HG03354 (cell line): Measurements from ENCODE around the gene PAEP.
"Not testable (repeated sequence)": the region's sequence is repeated elsewhere in the genome, so short reads cannot be mapped to it uniquely, and the experiment has no call there.

ENCODE experiments used
- ATAC-seq: cut with Tn5 transposase; IDR thresholded peaks from one replicate; pipeline ENCODE4 v1.9.1; 2021; ENCODE audit warnings: mild to moderate bottlenecking; ENCODE audit not compliant: unreplicated experiment, poor library complexity, severe bottlenecking

The PAEP gene

DNA sequence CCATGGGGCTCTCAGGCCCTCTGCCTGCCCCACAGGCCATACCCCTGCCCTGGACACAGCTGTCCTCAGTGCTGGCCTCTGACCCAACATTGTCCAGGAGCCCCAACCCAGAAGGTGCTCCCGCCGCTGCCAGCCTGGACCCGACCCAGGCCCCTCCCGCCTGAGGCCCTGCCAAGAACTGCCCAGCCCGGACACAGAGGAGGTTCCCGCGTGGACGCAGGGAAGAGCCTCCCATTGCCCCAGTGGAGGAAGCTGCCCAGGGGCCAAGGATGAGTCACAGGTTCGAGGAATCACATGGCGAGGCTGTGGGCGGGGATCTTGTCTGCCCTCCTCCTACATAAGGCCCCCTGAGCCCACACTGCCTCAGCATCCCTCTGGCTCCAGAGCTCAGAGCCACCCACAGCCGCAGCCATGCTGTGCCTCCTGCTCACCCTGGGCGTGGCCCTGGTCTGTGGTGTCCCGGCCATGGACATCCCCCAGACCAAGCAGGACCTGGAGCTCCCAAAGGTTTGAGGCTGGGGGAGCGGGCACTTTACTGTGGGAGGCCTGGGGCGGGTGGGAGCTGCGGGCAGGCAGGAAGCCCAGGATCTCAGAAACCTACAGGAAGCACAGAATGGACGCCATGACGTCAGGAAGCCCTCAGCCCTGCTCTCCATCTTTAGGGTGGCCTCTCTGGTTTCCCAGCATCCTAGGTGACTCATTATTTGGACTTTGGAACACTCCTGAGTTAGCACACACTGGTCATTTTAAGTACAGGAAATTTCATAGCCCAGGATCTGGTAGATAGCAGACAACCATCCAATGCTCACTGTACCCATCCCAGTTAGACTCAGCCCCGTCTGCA is at the start of gene PAEP:
PAEP (plus strand) TSS at position 366 of the 844 bp plus-strand sequence.
- ATAC-seq = no peak

DNA sequence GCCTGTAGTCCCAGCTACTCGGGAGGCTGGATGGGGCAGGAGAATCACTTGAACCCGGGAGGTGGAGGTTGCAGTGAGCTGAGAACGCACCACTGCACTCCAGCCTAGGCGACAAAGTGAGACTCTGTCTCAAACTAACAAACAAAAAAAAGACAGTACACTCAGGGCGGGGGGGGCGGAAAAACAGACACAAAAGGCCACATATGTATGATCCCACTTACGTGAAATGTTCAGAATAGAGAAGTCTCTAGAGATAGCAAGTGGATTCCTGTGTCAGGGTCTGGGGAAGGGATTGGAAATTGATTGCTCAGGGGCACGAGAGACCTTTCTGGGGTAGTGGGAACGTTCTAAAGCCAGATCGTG is 49.3 kb upstream of the PAEP start:
- no peak for ATAC-seq

DNA sequence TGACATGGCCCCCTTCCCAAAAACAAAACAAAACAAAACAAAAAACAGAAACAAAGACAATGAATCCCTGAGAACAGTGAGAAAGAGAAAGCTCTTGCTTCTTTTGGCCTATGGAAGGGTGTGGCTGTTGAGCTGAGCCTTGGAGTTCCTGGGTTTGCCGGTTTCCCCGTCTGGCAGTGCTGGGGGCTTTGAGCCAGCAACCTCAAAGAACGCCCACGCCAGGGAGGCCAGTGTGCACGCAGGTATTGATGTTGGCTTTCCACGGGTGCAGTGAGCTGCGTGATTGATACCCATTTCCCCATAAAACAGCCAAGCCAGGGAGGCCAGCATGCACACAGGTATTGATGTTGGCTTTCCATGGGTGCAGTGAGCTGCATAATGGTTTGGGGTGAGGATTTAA is 48.7 kb upstream of the PAEP start:
- no peak for ATAC-seq

DNA sequence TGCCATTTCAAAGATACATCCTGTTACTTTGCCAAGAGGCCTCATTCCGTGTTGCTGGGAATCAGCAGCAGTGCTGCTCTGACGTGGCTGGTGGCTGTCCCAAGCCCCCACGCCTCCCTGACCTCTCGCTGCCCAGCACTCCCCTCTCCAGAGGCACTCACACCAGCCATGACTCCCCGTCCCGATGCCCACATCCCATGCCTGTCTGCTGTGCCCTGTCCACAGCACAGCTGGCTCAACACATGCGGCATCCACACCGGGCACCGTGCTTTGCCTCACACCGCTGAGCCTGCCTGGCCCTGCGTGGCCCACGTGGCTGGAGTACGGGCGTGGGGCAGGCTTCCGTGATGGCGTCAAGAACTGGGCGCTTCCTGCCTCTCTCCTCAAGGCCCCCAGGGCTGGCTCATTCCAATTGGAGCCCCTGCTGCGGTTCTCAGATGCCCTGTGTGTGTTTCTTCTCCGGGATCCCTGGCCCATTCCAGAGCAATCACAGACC is 48.2 kb upstream of the PAEP start:
- no peak for ATAC-seq

DNA sequence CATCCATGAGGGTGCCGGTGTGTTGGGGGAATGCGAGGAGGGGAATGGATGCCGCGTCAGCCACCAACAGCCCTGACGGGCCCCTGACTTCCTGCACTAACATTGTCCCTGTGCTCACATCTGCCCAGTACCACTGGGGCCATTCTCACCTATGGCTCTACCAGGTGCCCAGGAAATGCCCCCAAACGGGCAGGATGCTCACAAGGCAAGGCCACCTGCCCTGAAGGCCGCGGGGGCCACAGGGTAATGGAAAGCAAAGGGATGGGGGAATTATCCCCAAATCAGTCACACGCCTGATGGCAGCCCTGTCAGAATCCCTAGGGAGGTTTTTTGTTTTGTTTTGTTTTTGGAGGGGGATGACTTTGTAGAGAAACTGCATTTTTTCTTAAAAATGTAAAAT is 47.6 kb upstream of the PAEP start:
- not testable (repeated sequence) for ATAC-seq

DNA sequence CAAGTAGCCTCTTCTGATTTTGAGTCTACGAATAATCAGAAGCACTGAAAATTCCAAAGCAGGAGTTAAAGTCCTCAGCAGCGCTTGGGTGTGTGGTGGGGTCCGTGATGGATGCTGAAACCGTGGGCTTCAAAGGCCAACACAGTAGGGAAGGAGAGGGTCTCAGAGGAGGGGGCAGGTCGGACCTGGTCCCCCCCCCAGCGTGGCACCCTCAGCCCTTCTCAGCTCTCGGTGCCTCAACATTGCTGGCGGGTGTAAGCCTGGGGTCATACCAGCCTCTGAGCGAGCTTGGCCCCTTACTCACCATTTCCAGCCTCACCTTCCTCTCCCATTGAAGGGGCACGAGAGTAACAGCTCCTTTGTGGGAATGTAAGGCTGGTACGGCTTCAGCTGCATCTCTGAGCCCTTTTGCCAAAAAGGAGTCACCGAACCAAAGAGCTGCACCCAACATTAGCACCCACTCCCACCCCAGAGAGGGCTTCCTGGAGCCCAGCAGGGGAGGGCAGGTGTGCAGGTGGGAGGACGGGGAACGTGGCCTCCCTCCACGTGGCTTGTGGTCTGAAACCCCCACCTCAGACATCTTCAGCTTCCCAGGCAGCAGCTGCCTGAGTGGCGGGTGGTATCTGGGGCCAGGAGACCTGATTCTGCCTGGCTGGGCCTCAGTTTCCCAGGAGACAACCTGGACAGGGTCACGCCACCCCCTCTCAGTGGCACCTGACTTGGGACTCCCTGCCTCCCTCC is 47.0 kb upstream of the PAEP start:
- no peak for ATAC-seq

DNA sequence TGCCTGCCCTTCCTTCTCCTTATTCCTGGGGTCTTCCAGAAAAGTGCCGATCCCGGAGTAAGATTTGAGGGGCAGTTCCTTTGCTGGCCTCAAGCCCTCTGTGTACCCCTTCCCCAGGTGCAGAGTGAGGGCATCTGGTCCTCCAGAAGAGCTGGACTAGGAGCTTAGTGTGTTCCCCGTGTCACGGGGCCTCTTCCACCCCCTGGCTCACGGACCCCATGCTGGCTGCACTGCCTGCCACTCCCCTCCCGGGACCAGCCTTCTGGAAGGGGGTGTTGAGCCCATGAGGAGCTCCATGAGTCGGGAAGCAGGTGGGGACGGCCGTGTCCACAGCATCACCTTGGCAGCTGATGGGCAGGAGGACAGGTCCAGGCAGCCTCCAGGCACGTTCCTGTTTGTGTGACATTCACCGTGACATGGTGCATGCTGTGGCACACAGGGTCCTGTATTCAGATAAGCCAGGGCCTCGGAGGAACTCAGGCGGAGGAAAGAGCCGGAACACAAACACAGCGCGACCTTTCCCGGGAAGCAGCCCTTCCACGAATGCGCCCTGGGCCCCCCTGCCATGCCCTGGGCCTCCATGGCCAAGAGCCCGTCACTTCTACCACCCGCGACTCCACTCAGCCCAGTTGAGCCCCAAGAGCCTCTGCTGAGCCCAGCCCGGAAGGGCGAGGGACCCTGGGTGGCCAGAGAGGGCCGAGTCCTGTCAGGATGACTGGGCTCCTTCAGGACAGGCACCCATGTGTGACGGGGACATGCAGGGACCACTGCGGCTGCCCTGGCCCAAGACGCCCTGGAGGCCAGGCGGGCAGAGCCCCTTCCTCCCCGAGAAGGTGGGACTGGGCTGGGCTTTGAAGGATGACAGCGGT is 46.2 kb upstream of the PAEP start:
- no peak for ATAC-seq

DNA sequence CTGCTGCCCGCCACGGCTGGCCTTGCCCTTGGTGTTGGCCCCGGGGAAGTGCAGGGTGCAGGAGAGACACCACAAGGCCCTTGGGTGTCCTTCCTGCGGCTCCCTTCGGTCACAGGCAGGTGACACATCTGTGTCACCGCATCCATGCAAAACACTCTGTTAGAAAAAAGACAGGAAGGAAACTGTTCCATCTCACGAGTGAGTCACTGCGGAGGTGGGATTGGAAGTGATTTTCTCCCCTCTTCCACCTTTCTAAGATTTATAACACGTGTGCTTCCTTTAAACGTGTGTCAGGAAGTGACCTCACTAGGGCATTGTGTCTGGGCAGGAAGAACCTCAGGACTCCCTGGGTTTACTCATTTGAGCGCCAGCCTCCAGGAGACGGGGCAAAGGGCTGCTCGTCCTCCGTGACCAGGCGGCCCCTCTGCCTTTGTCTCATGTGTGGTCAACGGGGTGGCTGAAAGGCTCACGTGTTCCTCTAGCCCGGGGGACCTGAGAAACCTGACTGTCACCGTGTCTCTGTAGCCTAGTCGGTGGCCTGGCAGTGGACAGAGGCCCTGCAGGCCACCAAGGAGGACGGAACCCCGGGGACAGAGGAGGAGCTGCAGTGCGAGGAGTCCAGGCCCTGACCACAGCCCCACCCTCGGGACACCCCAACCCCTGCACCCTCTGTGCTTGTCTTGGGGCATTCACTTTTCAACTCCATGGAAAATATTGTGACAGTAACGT is 45.3 kb upstream of the PAEP start:
- ATAC-seq = no peak

DNA sequence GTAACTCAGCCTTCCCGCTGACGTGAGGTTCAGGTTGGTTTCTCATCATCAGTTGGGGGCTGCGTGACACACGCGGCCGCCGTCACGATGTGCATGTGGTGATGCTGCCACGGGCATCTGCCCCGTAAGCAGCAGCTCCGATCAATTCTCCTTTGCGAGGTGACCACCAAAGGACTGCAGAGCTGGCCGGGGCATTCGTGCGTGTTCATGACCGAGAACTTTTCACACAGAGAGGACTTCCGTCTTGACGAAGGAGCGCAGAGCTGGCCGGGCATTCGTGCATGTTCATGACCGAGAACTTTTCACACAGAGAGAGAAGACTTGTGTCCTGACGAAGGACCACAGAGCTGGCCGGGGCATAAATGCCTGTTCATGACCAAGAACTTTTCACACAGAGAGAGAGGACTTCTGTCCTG is 44.1 kb upstream of the PAEP start:
- ATAC-seq = no peak

DNA sequence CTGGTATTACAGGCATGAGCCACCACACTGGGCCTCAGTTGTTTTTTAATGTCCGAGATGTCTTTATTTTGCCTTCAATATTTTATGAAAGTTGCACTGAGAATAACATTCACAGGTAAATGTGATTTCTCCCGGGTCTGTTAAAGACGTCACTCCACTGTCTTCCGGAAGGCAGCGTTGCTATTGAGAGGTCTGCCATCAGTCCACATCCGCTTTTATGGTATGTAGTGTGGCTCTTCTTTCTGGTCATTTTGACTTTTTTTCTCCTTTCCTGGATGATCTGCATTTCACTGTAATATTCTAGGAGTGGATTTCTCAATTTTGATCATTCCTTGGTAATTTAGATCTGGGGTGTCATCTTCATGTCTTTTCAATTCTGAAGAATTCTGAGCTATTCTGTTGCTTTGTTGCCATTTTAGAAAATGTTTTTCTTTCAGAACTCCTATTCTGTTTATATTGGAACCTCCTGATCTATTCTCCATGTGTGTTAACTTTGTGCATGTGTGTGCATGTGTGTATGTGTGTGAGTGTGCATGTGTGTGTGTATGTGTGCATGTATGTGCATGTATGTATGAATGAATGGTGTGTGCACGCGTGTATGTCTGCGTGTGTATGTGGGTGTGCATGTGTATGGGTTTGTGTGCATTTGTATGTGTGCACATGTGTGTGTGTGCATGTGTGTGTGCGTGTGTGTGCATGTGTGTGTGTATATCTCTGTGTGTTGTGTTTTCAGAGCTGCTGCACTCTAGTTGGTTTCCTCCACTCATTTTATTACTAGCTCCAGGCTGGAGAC is 42.2 kb upstream of the PAEP start:
- ATAC-seq = no peak

DNA sequence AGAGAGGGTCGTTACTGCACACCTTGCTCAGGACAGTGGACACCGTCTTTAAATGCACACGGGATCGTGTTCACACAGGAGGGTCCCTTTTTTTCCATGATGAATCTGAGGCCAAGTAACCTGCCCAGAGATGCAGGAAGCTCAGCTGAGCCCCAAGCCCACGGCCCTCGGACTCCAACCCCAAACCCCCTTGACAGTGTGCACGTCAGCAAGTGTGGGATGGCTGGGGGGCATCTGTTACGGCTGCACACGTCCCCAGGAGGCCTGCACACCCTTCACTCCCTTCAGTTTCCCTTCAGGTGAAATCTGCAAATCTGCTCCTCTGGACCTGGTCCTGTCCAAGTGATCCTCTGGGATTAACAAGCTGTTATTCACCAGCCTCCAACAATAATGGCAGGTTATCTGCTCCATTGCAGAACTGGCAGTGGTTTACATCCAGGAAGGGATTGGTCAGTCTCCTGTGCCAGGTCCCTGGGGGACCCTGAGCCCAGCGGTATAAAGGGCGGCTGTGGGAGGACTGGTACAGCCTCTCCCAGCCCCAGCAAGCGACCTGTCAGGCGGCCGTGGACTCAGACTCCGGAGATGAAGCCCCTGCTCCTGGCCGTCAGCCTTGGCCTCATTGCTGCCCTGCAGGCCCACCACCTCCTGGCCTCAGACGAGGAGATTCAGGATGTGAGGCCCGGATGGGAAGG is 40.5 kb upstream of the PAEP start, which contains the start of gene LCN1:
LCN1 (plus strand) TSS at position 525 of the 692 bp plus-strand sequence; CDS start at position 583, 58 bp downstream.
- no peak for ATAC-seq

DNA sequence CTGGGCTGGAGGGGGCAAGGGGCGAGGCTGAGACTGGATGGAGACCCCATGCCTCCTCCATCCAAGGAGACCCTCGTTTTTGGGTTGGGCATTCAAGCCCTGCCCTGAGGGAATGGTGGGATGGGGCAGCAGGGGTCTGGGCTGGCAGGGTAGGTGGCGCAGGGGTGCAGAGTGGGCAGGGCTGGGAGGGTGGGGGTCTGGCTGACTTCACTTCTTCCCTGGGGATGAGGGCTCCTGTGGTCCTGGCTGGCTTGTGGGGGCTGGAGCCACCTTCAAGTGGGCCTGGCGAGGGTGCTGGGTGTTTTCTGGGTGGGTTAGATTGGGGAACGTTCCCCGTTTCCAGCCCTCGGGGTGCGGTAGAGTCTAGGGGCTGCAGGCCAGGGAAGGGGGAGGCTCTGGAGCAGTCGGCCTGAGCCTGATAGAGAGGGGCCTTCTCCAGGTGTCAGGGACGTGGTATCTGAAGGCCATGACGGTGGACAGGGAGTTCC is 39.9 kb upstream of the PAEP start:
- no peak for ATAC-seq

DNA sequence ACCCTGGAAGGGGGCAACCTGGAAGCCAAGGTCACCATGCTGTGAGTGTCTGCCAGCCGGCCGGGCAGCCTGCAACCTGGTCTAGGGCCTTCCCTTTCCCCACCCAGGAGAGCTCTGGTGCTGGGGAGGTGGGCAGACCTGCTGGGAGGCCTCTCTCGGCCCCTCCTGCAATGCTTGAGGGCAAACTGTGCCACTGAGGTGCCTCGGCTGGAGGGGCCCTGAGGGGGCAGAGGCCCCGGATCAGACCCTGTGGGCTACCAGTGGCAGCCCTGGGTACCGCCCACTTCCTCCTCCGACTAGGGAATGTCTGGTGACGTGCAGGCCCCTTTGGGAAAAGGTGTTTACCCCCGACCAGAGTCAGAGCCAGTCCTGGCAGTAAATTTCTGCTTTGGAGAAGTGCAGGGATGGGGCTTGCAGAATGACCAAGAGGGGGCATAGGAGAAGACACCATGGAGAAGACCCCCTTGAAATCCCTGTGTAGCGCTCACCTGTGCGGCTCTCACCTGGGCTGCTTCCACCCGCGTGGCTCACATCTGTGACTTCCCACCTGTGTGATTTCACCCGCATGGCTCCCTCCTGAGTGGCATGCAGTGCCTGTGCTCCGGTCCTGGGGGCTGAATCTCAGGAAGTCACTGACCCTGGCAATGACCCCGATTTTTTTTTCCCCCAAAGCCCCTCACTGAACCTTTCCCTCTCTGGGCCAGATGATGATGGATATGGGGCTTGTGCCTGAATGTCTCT is 39.2 kb upstream of the PAEP start:
- no peak for ATAC-seq

DNA sequence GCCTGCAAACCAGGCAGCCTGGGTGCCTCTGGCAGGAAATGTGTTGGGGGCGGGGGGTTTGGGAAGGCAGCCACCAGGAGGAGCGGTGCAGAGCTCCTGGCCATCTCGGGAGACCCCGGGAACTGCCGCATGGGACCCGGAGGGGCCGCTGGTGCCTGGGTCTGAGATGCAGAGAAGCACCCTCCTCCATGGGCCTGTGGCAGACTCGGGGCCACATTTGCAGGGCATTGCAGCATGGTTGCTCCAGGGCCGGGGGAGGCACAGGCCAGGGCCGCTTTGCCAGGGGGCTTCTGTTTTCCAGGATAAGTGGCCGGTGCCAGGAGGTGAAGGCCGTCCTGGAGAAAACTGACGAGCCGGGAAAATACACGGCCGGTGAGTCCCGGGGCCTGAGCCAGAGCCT is 38.6 kb upstream of the PAEP start:
- no peak for ATAC-seq

DNA sequence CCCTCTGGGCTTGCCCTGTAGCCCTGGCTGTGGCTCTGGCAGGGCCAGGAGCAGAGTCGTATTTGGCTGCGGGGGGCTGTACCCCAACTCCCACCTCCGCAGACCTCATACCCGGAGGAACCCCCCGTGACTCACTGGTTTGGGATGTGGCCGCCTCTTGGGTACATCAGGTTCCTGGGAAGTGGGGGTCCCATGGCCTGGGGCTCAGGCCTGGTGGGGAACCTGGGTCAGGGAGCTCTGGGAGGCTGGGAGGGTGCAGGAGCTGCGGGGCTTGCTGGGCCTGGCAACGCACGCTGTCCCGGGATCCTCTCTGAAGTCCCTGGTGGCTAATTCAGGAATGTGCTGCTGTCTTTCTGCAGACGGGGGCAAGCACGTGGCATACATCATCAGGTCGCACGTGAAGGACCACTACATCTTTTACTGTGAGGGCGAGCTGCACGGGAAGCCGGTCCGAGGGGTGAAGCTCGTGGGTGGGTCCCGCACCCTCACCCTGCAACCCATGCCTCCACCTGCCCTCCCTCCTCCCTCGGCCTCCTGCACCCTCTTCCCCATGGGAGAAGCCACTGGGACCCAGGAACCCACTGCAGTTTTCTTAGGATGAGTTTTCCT is 37.9 kb upstream of the PAEP start:
- no peak for ATAC-seq

DNA sequence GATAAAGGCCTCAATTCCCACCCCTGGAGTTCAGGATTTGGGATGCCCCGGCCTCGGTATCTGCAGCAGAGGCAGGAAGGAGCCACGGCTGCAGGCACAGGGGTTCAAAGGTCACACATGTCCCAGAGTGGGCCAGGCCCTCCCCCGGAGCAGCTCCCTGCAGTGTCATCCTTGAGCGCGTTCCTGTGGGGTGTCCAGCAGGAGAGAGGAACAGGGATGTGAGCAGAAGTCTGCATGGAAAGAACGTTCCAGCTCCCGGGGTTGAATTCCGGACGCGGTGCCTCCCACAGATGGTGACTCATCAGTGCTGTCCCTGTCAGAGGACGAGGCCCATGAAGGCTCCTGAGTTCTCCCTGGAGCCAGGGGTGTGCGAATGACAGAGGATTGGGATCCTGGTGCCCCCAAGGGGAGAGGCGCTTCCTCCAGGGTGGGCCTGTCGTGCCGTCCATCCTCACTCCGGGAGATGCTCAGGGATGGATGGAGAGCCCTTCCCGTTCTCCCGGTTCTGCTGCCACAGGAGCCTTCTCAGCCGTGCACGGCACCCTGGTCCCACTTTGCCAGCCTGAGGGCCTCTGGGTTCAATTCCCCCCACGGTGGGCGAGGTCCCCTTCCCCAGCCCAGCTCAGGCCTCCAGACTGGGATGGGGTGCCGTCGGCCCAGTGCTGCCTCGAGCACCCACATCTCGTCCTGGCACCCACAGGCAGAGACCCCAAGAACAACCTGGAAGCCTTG is 37.3 kb upstream of the PAEP start:
- no peak for ATAC-seq
